ENCODE measurements around the gene TAF11L2. TPM values are rescaled to one million over a fixed set of nuclear protein-coding genes. Genes with fewer than 3 reads are reported as not detected.
"Not testable (repeated sequence)": the region's sequence is repeated elsewhere in the genome, so short reads cannot be mapped to it uniquely, and the experiment has no call there.

TAF11L2 gene
- polyA plus RNA-seq, 1 of the 3 experiments (the other 2 are of a cell fraction), result not detected

GRCh38 chr5:17475064-17475463 lies 23.0 kb upstream of the TAF11L2 start:
- H3K79me2 ChIP-seq (ENCODE audit: insufficient read depth); H3K9me3 ChIP-seq; DNase-seq; H4K20me1 ChIP-seq (ENCODE audit: insufficient read depth); H3K4me3 ChIP-seq (ENCODE audit: low read depth in 2 of 2, low read length in 1 of 2); H3F3A ChIP-seq (replicated peaks; ENCODE audit: insufficient read depth); H3K27me3 ChIP-seq (ENCODE audit: insufficient read depth); H3K9ac ChIP-seq; H3K27ac ChIP-seq (ENCODE audit: low read depth in 2 of 2, low read length in 1 of 2); H3K36me3 ChIP-seq (replicated peaks in 1 of 2; ENCODE audit: control insufficient read depth in 1 of 2, insufficient read depth in 2 of 2, low read length in 1 of 2); H2AFZ ChIP-seq (ENCODE audit: low read depth); H3K4me1 ChIP-seq (ENCODE audit: control insufficient read depth in 1 of 2, insufficient read depth in 2 of 2, low read depth in 1 of 2, low read length in 1 of 2); H3K9me2 ChIP-seq; H3K4me2 ChIP-seq; POLR2A ChIA-PET: not testable (repeated sequence)
- CTCF ChIA-PET, result interaction anchor here (1.1 to 1.3 kb wide), 2 partner anchors 9 to 258 kb away, joined by 5 to 6 read pairs; partner anchors contain the start of gene BASP1

GRCh38 chr5:17477043-17477442 lies 21.0 kb upstream of the TAF11L2 start:
- DNase-seq, result peak; percentile 34
- H3K9ac ChIP-seq, result no peak overlapping the region
- no peaks in the 10 kb centered on the region for H3K9me2 ChIP-seq
- H4K20me1 ChIP-seq (ENCODE audit: insufficient read depth), result no peaks in the 10 kb centered on the region
- H3K27ac ChIP-seq (ENCODE audit: low read depth in 2 of 2, low read length in 1 of 2), result peak overlapping the region in 1 of 2 experiments; percentile 30; a peak in 1 of 4 replicates
- no peaks in the 10 kb centered on the region for H3K36me3 ChIP-seq (replicated peaks in 1 of 2; ENCODE audit: control insufficient read depth in 1 of 2, insufficient read depth in 2 of 2, low read length in 1 of 2)
- H3K79me2 ChIP-seq (ENCODE audit: insufficient read depth), result no peaks in the 10 kb centered on the region
- H2AFZ ChIP-seq (ENCODE audit: low read depth), result no peak overlapping the region
- H3F3A ChIP-seq (replicated peaks; ENCODE audit: insufficient read depth), result no peaks in the 10 kb centered on the region
- no peaks in the 10 kb centered on the region for H3K27me3 ChIP-seq (ENCODE audit: insufficient read depth)
- WGBS (ENCODE audit: low lambda C conversion rate), result 25% methylated on average over 3 of the region's 3 CpGs
- no peaks in the 10 kb centered on the region for H3K9me3 ChIP-seq
- ChIA-PET POLR2A (interaction anchor here (0.8 kb wide), 1 partner anchor 98 kb away, joined by 3 read pairs; no protein-coding TSS in a partner anchor), CTCF (interaction anchor here (0.9 to 1.5 kb wide), 2 partner anchors 261 to 287 kb away, joined by 3 to 5 read pairs; no protein-coding TSS in a partner anchor)
- TF ChIP-seq GATA2 (CRISPR knock-in tag; IDR thresholded peaks at IDR 0.05) (peak; percentile 49), CHD2 (IDR thresholded peaks at IDR 0.05; ENCODE audit: low read length, partially characterized antibody) (no peak)
- no peak overlapping the region for H3K4me2 ChIP-seq
- H3K4me1 ChIP-seq (ENCODE audit: control insufficient read depth in 1 of 2, insufficient read depth in 2 of 2, low read depth in 1 of 2, low read length in 1 of 2), result peaks cover 0 to 3% of the 10 kb centered on the region in 2 experiments; a peak in 1 of 4 replicates
- no peak overlapping the region for H3K4me3 ChIP-seq (ENCODE audit: low read depth in 2 of 2, low read length in 1 of 2)

- no peak overlapping the region for H3K4me2 ChIP-seq
- H2AFZ ChIP-seq (ENCODE audit: low read depth), result no peak overlapping the region
- no peaks in the 10 kb centered on the region for H3K36me3 ChIP-seq (replicated peaks in 1 of 2; ENCODE audit: control insufficient read depth in 1 of 2, insufficient read depth in 2 of 2, low read length in 1 of 2)
- WGBS (ENCODE audit: low lambda C conversion rate), result 26% methylated on average over 7 of the region's 7 CpGs
- peaks cover 0 to 3% of the 10 kb centered on the region in 2 experiments; a peak in 2 of 4 replicates for H3K4me1 ChIP-seq (ENCODE audit: control insufficient read depth in 1 of 2, insufficient read depth in 2 of 2, low read depth in 1 of 2, low read length in 1 of 2)
- no peaks in the 10 kb centered on the region for H3F3A ChIP-seq (replicated peaks; ENCODE audit: insufficient read depth)
- peak overlapping the region in 1 of 2 experiments; percentile 30; a peak in 1 of 4 replicates for H3K27ac ChIP-seq (ENCODE audit: low read depth in 2 of 2, low read length in 1 of 2)
- no peaks in the 10 kb centered on the region for H4K20me1 ChIP-seq (ENCODE audit: insufficient read depth)
- DNase-seq, result peak; percentile 60
- no peaks in the 10 kb centered on the region for H3K79me2 ChIP-seq (ENCODE audit: insufficient read depth)
- no peaks in the 10 kb centered on the region for H3K9me3 ChIP-seq
- ChIA-PET POLR2A (interaction anchor here (0.7 to 0.8 kb wide), 2 partner anchors 9 to 98 kb away, joined by 3 read pairs; no protein-coding TSS in a partner anchor), CTCF (interaction anchor here (0.9 to 1.5 kb wide), 2 partner anchors 262 to 288 kb away, joined by 3 to 5 read pairs; no protein-coding TSS in a partner anchor)
- H3K9ac ChIP-seq, result no peak overlapping the region
- H3K27me3 ChIP-seq (ENCODE audit: insufficient read depth), result no peaks in the 10 kb centered on the region
- H3K4me3 ChIP-seq (ENCODE audit: low read depth in 2 of 2, low read length in 1 of 2), result no peak overlapping the region
- H3K9me2 ChIP-seq, result no peaks in the 10 kb centered on the region
- TF ChIP-seq YY1 (IDR thresholded peaks at IDR 0.05; ENCODE audit: low read depth) (no peak), MAX (IDR thresholded peaks at IDR 0.05; ENCODE audit: low read depth) (no peak), RFX5 (IDR thresholded peaks at IDR 0.05; ENCODE audit: low read length) (no peak), FOSL2 (IDR thresholded peaks at IDR 0.05; ENCODE audit: borderline replicate concordance, low read depth) (no peak), SIN3A (IDR thresholded peaks at IDR 0.05; ENCODE audit: borderline replicate concordance, low read depth, low read length) (no peak), POLR2AphosphoS5 (IDR thresholded peaks at IDR 0.05; ENCODE audit: low read depth, low read length) (no peak), REST (IDR thresholded peaks at IDR 0.05; ENCODE audit: low read depth, low read length) (no peak), TEAD4 (IDR thresholded peaks at IDR 0.05; ENCODE audit: borderline replicate concordance, insufficient read depth) (no peak), NFIC (IDR thresholded peaks at IDR 0.05; ENCODE audit: borderline replicate concordance) (no peak), CHD2 (IDR thresholded peaks at IDR 0.05; ENCODE audit: low read length, partially characterized antibody) (peak; percentile 15), RAD21 (IDR thresholded peaks at IDR 0.05; ENCODE audit: low read length) (peak; percentile 21; the same call in 1 of the 2 replicates), RXRA (IDR thresholded peaks at IDR 0.05; ENCODE audit: borderline replicate concordance, low read depth) (no peak), MEF2A (IDR thresholded peaks at IDR 0.05; ENCODE audit: borderline replicate concordance, low read depth) (no peak), GATA2 (CRISPR knock-in tag; IDR thresholded peaks at IDR 0.05) (peak; percentile 87), RCOR1 (IDR thresholded peaks at IDR 0.05; ENCODE audit: low read length) (peak; percentile 55; the same call in 1 of the 2 replicates), EP300 (IDR thresholded peaks at IDR 0.05; ENCODE audit: borderline replicate concordance in 1 of 2, low read depth in 1 of 2, low read length in 1 of 2) (peak in 1 of 2 experiments; percentile 45; a peak in 2 of 4 replicates), EZH2phosphoT487 (IDR thresholded peaks at IDR 0.05; ENCODE audit: borderline replicate concordance, low read depth) (no peak)
These were observed 20.3 kb upstream of the TAF11L2 start for GRCh38 chr5:17477573-17478265.

Data from SK-N-SH (cell line).